Brain microvascular endothelial cell (primary cell): ENCODE data around the gene VPS72.
A peak's percentile ranks its signal among the peaks of the same experiment; 100 is the strongest.

Experiments
- DNase-seq: peaks from one replicate; pipeline ENCODE4 v3.0.0-alpha.2; 2020
- H3K27ac ChIP-seq: fragments of 250-450 bp; sonication (Bioruptor Pico); 2 replicates; pipeline ENCODE4 v1.5.1; 2020; ENCODE audit warnings: mild to moderate bottlenecking, moderate library complexity
- H3K27me3 ChIP-seq: fragments of 250-450 bp; sonication (Bioruptor Pico); replicated peaks from 2 replicates; pipeline ENCODE4 v1.5.1; 2020; ENCODE audit warnings: mild to moderate bottlenecking
- H3K36me3 ChIP-seq: fragments of 250-450 bp; sonication (Bioruptor Pico); replicated peaks from 2 replicates; pipeline ENCODE4 v1.5.1; 2020; ENCODE audit warnings: mild to moderate bottlenecking
- H3K4me3 ChIP-seq: 2 replicates; pipeline ENCODE4 v1.5.1; 2011; ENCODE audit warnings: low read depth, mild to moderate bottlenecking, control low read depth, low read length, moderate library complexity
- in situ Hi-C: cut with HindIII; loops from 2 replicates; pipeline ENCODE4 v1.10.0; 2017; ENCODE audit warnings: low sequenced_read_pairs, low pct_ligation_motif_present
- TF ChIP-seq, protein P1 (sequence below): IDR thresholded peaks from 2 replicates; pipeline ENCODE4 v1.5.1; 2011; ENCODE audit warnings: low read depth, mild to moderate bottlenecking, moderate library complexity, low read length, control low read depth, inconsistent platforms; ENCODE audit errors: missing control alignments

Gene VPS72

DNA sequence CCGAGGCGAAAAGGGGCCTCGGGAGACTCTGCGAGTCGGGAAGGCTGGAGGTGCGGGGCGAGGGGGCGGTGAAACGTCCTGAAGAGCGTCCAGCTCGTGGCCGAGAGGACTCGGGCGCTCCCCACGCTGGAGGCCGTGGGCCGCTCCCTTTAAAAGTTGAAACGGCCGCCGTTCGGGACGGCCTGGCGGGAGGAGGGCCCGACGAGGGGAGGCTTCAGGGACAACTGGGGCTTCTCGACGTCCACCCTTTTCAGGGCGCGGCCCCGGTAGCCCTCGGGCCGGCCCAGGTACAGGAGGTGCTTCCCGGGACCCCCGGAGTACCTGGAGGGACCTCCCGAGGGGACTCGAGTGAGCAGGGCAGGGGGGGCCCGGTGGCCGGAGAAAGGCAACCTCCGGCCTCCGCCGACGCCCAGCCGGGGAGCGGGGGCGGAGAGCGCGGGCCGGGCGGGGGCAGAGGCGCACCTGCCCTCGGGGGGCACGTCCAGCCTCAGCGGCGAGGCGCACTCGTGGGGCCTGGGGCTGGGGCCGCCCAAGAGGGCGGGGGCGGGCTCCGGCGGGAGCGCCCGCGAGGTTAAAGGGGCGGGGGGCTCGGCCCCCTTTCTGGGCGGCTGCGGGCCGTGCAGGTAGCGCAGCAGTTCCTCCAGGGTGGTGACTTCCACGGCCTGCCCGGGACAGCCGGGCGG is 57.5 kb downstream of the VPS72 start:
- no peak for DNase-seq
- in situ Hi-C loops: no loop called here
- no peaks in the 10 kb centered on the region for H3K36me3 ChIP-seq
- H3K27ac ChIP-seq: no peak overlapping the region
- H3K27me3 ChIP-seq: no peaks in the 10 kb centered on the region
- TF ChIP-seq, protein P1, sequence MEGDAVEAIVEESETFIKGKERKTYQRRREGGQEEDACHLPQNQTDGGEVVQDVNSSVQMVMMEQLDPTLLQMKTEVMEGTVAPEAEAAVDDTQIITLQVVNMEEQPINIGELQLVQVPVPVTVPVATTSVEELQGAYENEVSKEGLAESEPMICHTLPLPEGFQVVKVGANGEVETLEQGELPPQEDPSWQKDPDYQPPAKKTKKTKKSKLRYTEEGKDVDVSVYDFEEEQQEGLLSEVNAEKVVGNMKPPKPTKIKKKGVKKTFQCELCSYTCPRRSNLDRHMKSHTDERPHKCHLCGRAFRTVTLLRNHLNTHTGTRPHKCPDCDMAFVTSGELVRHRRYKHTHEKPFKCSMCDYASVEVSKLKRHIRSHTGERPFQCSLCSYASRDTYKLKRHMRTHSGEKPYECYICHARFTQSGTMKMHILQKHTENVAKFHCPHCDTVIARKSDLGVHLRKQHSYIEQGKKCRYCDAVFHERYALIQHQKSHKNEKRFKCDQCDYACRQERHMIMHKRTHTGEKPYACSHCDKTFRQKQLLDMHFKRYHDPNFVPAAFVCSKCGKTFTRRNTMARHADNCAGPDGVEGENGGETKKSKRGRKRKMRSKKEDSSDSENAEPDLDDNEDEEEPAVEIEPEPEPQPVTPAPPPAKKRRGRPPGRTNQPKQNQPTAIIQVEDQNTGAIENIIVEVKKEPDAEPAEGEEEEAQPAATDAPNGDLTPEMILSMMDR: no peak
- no peak overlapping the region for H3K4me3 ChIP-seq

DNA sequence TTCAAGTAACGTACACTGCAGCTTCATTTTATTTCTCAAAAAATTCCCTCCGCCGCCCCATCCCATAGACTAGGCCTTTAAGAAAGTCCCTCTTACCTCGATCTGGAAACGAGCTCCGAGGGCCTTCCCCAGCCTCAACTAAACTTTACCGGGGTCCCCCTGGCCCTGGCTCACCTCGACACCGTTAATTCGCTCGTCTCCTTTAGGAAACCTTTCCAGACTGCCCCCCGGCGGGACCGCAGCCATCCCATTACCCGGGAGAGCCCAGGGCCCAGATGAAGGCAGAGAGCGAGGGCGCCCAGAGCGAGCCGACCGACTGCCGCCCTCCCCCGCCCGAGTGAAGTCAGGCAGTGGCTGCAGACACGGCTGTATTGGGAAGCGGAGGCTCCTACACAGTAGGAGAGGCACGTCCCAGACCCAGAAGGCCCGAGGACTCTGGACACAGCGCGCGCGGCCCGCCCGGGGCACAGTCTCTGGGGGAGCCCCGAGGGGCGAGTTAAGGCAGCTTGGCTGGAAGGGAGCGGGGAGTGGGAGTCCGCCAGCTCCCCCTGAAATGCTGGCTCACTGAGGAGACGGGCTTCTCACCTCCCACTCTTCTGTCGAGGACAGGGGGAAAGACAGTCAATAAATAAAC is 58.2 kb downstream of the VPS72 start:
- no peak for DNase-seq
- Histone ChIP-seq H3K27me3 (no peaks in the 10 kb centered on the region), H3K36me3 (no peaks in the 10 kb centered on the region), H3K27ac (no peak overlapping the region), H3K4me3 (peak overlapping the region; percentile 48)
- in situ Hi-C loops: no loop called here
- TF ChIP-seq, protein P1: no peak

DNA sequence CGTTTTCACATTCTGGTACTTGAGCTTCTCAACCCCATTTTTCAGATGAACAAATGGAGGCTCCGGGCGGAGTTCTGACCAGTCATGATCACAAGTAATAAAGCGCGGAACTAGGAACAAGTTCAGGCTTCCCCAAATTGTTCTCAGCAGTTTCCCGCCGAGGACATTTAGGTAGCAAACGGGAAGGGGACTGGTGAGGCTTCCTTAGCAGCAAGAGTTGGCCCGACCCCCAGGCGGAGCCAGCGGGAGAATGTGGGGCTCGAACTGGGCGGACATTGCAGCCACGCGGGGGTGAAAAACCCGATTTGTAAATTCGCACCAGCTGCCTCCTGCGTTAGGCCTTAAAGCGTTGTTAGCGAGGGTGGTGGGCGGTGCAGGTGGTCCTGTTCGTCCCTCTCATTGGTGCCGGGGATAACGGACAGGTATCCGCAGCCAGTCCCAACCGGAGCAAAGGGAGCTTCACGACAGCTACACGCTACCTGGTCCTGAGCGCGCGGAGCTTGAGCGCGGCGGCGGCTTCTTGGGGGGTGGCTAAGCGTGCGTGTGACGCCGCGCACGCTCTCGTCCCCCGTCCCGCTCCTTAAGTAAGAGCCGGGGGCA is 58.9 kb downstream of the VPS72 start:
- Histone ChIP-seq H3K27ac (no peak overlapping the region), H3K27me3 (no peaks in the 10 kb centered on the region), H3K4me3 (peak overlapping the region; percentile 48), H3K36me3 (no peaks in the 10 kb centered on the region)
- DNase-seq: peak; percentile 83
- in situ Hi-C loops: no loop called here
- TF ChIP-seq, protein P1: peak; percentile 25

DNA sequence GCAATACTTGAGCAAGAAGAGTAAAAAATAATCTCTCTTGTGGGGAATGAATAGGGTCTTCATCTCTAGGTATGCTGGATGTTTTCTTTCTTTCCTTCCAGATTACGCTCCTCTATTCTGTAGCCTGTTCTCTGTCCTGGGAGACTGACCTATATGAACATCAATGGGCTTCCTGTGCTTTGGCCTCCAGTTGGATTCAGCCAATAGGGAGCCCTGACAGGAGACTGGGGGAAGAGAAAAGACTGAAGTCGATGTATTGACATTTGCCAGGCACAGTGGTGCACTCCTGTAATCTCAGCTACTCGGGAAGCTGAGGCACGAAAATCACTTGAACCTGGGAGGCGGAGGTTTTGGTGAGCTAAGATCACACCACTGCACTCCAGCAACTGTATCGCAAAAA is 61.2 kb downstream of the VPS72 start:
- H3K4me3 ChIP-seq: no peak overlapping the region
- no peak for DNase-seq
- H3K27ac ChIP-seq: no peak overlapping the region
- TF ChIP-seq, protein P1: no peak
- in situ Hi-C loops: no loop called here
- H3K36me3 ChIP-seq: no peaks in the 10 kb centered on the region
- H3K27me3 ChIP-seq: no peaks in the 10 kb centered on the region
